ENCODE data around the gene GPR176.

DNA sequence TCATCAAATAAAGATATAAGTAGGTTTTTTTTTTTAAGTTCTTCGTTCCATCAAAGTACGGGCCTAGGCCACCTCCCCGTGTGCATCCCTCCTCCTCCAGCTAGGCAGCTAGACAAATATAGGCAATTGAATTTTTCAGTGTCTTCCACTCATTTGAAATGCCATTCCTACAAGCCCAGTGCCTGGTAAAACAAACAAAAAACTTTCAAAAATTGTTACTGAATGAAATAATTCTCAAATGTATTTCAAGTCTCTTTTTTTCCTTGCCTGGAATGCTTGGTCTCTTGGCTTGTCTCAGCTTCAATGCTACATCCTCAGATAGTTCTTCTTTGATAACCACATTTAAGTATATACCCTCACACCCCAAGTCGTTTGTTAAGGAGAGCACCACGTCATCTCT, 17.6 kb upstream of the GPR176 start:
- TF ChIP-seq, protein P1, sequence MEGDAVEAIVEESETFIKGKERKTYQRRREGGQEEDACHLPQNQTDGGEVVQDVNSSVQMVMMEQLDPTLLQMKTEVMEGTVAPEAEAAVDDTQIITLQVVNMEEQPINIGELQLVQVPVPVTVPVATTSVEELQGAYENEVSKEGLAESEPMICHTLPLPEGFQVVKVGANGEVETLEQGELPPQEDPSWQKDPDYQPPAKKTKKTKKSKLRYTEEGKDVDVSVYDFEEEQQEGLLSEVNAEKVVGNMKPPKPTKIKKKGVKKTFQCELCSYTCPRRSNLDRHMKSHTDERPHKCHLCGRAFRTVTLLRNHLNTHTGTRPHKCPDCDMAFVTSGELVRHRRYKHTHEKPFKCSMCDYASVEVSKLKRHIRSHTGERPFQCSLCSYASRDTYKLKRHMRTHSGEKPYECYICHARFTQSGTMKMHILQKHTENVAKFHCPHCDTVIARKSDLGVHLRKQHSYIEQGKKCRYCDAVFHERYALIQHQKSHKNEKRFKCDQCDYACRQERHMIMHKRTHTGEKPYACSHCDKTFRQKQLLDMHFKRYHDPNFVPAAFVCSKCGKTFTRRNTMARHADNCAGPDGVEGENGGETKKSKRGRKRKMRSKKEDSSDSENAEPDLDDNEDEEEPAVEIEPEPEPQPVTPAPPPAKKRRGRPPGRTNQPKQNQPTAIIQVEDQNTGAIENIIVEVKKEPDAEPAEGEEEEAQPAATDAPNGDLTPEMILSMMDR (IDR thresholded peaks at IDR 0.05; ENCODE audit: insufficient read depth, low read depth, low read length) = no peak
- TF ChIP-seq EZH2 (IDR thresholded peaks at IDR 0.05; ENCODE audit: insufficient read depth, low read length) = no peak

Measured in astrocyte (in vitro differentiated cells and primary cell).